Right forelimb (tissue), 1 donor: ENCODE measurements around the gene ADORA2B.

Experiments used
- DNase-seq: peaks from one replicate; pipeline ENCODE4 v3.0.0-alpha.2; 2018

The ADORA2B gene

DNA sequence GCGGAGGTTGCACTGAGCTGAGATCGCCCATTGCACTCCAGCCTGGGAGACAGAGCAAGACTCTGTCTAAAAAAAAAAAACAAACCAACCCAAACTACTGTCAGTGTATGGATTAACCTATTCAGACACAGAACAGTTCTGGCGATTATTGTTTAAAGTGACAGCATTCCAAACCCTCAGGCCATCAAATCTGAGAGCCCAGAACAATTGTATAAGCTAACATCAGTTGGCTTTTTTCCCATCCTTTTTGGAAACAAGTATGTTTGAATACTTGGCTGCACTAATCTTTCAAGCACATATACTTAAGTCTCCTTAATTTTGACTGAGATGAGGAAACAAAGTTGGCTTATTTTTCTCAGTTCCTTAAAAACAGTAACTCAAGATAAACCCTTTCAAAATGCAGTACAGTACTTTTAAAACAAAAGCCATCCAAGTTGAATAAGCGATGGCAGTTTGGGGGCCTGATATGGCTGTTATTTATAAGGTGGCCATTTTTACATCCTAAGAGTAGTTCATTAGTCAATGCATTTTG, 53.2 kb downstream of the ADORA2B start:
- no peak for DNase-seq

DNA sequence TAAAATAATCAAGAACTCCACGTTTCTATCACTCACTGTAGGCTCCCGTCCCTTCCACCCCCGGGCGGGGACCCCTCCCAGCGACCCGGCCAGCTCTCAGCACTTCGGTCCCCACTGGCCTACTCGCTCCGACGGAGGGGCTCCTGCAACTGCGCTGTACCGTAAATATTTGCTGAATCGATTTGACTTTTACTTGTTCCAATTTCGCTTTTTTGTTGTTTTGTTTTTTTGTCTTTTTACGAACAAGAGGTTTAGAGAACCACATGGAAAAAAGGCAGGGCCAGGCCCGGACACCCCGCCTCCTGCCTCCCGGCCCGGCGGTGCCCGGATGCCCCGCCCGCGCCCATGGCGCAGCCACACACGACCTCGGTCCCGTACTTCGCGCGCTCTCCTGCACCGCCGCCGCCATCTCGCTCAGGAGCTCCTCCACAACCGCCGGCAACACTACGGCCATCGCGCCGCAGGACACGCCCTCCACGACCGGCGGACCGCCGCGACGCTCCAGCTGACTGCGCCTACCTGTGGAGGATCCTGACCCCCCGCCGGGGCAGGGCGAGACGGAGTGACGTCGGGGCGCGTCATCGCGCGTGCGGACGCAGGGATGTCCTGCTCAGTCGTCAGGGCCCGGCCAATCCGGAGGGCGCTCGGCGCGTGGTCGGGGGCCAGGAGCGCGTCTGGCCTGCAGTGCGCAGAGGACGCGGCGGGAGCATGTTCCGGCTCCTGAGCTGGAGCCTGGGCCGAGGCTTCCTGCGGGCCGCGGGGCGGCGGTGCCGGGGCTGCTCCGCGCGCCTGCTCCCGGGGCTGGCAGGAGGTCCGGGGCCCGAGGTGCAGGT, 54.4 kb downstream of the ADORA2B start, which contains the start of the genes TTC19 and ZSWIM7:
TSS of gene TTC19 (plus strand) at position 684 of the 833 bp plus-strand sequence. CDS start at position 709, 25 bp downstream.
TSS of gene ZSWIM7 (minus strand) at position 564 of the 833 bp plus-strand sequence. CDS start at position 454, 110 bp downstream.
- DNase-seq: peak; percentile 97

DNA sequence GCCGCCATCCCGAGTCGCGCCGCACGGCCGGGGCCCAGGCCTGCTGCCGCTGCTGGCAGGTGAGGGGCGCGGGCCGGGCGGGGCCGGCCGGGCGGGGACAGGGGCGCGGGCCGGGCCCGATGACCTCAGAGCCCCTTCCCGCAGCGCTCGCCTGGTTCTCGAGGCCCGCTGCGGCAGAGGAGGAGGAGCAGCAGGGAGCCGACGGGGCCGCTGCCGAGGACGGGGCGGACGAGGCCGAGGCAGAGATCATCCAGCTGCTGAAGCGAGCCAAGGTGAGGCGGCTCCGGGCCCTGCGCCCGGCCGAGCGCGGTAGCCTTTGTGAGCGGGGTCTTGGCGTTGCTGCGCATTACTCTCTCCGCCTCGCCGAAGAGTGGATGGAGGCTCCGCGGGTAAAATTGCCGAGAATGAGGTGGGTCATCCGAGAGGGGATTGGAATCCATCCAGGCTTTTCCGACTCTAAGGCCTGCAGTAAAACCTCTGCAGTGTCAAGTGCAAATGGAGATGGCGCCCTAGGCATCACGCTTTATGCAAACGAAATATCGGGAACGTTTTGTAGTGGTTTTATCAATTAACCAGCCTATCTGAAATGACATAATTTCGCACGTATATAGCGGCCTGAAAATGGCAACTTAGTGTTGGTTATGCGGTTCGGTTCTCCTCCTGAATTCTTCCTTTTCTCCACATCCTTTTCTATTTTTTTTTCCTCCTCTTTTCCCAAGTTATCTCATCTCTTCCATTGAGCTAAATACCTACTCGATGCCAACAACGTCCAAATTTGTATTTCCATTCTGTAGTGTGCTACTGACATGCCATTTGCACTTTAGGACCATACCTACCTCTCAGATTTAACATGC, 55.3 kb downstream of the ADORA2B start:
- DNase-seq: no peak

DNA sequence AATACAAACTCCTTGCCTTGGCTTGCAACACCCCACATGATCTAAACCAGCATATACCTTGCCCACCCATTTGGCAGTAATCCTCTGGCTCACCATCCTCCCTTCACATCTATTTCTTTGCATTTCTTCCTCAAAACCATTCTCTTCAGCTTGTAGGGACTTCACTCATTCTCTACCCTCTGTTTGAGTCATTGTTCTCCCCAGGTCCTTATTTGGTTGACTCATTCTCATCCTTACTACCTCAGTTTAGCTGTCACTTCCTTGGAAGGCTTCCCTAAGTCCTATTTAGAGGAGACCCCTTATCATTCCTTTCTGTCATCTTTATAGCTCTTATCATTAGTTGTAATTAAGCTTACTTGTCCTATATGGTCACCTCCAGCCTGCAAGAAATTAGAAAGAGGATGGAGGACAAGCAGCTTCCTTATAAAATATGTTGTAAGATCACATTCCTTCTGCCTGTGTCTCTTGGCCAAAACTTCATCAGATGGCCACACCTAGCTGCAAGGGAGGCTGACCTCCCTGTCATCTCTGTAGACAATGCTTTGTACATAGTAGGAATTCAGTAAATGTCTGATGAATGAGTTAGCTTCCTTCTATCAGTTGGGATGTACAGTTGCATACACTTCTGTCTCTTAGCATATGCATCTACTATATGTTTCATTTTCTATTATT, 56.4 kb downstream of the ADORA2B start:
- DNase-seq: no peak

DNA sequence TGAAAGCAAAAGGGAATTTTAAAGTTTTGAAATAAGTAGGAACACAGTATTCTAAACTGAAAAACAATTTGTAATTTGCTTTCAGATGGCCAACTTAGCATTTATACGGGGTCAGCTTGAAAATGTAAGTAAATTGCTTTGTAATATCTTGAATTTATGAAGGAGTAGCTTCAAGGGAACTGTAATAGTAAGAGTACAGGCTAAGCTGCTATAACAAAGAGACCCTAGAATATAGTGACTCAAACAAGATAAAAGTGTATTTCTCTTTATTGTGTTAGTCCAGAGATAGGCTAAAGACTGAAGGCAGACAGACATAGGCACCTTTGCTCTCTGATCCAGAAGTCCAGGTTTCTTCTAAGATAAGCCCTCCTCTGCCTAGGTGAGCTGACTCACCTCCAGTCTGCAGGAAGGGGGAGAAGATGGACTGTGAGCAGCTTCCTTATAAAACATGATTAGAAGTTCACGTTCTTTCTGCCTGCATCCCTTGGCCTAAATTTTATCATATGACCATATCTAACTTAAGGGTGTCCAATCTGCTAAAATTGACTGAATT, 57.9 kb downstream of the ADORA2B start:
- no peak for DNase-seq

DNA sequence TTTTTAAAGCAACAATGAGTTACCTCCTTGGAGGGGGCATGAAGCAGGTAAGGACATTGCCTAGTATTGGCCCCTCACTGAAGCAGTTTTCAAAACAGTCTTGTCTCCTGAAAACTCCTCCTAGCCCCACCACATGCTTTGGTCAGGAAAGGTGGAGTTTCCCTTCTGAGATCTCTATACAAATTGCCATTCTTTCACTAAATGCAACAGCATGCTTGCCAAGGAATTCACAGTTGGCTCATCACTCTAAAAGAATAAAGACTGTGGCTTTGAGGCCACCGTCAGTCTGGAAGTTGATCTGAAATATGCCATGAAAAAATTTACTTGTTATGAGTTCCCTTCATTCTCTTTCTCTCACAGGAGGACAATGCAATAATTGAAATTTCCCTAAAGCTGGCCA, 58.9 kb downstream of the ADORA2B start:
- no peak for DNase-seq

DNA sequence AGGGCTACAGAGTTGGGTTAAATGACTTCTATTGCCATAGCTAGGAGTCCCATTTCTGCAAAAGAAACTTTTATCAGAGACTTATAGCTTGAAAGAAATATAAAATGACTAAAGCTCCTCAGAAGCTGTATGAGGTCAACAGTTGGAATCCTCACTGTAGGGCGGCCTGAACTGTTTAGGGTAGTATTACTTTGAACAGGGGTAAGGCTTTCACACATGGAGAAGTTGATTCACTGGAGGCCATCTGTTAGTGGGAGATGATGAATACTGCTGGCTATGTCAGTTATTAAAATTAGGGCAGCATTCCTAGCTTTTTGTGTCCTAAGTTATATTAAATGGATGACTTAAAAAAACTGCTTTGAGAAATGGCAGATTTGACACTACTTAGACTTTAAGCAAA, 60.7 kb downstream of the ADORA2B start:
- no peak for DNase-seq

DNA sequence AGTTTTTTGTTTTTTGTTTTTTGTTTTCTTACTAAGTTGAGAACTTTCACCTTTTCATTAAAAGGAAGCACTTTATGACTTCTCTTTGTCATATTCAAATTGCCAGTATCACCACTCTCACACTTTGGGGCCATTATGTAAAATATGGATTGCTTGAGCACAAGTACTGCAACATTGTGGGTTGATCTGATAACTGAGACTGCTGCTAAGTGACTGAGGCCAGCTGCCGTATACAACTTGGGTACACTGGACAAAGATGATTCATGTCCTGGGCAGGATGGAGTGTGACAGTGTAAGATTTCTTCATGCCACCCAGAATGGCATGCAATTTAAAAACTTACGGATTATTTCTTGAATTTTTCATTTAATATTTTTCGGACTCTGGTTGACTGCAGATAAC, 62.5 kb downstream of the ADORA2B start:
- no peak for DNase-seq

DNA sequence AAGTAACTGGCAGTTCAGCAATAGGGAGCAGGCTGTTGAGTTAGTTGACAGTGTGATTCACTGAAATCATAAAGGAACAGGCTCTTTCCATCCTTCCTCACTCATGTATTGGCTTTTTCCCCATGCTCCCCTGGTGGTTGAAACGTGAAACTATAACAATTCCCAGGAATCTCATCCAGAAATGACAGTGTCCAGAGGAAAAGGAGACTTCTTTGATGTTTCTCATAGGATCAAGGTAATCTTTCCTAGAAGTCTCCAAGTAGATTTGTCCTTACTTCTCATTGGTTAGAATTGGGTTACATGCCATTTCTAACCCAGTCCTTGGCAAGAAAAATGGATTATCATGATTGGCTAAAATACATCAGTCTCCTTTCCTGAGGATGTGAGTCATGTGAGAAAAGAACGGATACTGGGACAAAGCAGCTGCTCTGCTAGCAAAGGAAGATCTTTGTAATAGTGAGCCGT, 69.0 kb downstream of the ADORA2B start:
- no peak for DNase-seq

DNA sequence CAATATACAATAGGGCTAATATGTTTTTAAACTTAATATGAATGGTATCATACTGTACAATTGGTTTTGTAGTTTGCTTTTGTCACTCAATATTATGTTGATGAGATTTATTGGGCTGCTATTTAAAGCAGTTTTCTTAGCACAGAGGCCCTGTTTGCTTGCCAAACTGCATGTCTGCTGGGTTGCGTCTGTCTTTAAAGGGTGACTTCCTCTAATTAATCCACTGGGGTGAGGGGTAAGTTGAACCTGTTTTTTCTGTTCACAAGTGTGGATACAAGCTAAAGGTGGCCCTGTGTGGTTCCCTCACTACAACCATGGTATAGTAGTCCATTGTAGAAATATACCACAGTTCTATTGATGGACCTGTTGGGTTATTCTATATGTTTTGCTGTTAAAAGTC, 74.4 kb downstream of the ADORA2B start:
- DNase-seq: no peak

DNA sequence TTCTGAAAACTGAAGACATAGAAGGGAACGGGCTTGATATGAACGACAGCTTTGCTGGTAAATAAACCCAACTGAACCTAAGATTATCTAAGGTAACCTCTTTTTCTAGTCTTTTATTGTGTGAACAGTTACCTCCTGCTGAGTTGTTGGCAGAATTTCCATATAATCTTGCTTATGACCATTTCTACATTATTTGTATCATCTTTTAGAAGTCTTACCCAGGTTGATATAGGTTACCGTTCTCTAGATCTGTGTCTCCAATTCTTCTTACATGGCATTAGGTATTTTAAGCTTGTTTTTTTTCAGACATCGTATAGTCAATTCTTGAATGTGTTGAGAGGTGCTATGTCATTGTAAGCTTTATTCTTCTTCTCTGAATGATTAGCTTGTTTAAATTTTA, 79.0 kb downstream of the ADORA2B start:
- no peak for DNase-seq

DNA sequence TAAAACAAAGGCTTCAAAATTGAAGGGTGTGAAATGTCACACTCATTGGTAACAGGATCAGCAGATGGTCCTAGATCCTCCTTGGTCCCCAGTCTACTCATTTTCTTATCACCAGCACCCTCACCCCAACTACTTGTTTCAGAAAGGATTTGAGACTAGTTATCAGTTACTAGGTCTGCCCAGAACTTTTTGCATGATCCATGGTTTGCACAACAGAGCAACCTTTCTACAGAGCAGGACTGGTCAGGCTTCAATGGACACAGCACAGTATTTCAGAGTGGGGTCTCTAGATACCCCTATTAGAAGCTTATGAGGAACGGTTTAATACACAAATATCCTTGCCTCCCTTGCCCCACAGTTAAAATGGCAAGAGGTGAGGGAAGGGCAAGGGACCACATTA, 80.3 kb downstream of the ADORA2B start:
- DNase-seq: no peak
